Erythroblast (primary cell): Measurements from ENCODE around the gene KLF4.

Source experiments
- DNase-seq, 2 experiments: peaks; one replicate each; lab custom pipeline; 2025; lab: John Stamatoyannopoulos, UW
- GATA1 ChIP-seq: IDR thresholded peaks from 2 replicates; pipeline ENCODE4 v1.6.1; 2011; ENCODE audit warnings: low read depth, mild to moderate bottlenecking, control low read depth, low read length, moderate library complexity
- POLR2A ChIP-seq: IDR thresholded peaks from 2 replicates; pipeline ENCODE4 v1.6.1; 2011; ENCODE audit warnings: mild to moderate bottlenecking, low read length

The KLF4 gene

DNA sequence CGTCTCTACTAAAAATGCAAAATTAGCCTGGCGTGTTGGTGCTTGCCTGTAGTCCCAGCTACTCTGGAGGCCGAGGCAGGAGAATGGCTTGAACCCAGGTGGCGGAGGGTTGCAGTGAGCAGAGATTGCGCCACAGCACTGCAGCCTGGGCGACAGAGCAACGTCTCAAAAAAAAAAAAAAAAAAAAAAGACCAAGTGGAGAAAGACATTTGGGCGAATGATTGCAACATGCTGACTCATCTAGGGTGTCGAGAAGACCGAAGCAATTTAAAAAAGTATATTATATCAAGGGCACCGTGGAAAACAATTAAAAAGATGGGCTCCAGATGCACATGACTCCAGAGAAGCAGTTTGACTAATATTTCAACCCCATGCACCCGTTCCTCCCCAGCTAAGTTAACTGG is 9.2 kb downstream of the KLF4 start:
- peak; percentile 5 to 42 for DNase-seq
- TF ChIP-seq POLR2A (no peak), GATA1 (no peak)

DNA sequence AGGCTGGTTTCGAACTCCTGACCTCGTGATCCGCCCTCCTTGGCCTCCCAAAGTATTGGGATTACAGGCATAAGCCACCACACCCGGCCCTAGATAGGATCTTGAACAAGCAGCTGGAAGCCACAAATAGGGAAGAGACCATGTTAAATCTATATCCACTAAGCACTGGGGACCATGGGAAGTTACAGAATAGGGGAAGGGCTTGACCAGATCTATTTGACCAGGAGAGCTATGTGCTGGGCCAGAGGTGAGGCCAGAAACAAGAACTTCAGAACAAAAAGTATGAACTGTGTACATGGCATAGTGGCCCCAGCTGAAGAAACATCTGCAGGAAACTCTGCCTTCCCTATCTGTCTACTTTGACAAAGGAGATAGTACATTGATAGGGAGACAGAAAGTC is 10.8 kb downstream of the KLF4 start:
- TF ChIP-seq POLR2A: no peak
- no peak for TF ChIP-seq GATA1
- no peak for DNase-seq

DNA sequence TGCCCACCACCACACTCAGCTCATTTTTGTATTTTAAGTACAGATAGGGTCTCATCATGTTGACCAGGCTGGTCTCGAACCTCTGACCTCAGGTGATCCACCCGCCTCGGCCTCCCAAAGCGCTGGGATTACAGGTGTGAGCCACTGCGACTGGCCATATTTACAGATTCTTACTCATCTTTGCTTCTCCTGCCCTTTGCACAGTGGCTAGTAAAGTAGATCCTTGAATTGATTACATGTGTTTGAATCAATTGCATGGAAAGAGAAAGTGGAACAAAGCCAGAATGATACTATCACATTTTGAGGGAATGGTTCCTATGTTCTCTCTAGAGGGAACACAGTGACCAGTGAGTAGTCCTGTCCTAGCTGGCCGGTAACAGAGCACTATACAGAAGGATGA is 15.4 kb downstream of the KLF4 start:
- no peak for TF ChIP-seq GATA1
- no peak for TF ChIP-seq POLR2A
- DNase-seq: no peak

DNA sequence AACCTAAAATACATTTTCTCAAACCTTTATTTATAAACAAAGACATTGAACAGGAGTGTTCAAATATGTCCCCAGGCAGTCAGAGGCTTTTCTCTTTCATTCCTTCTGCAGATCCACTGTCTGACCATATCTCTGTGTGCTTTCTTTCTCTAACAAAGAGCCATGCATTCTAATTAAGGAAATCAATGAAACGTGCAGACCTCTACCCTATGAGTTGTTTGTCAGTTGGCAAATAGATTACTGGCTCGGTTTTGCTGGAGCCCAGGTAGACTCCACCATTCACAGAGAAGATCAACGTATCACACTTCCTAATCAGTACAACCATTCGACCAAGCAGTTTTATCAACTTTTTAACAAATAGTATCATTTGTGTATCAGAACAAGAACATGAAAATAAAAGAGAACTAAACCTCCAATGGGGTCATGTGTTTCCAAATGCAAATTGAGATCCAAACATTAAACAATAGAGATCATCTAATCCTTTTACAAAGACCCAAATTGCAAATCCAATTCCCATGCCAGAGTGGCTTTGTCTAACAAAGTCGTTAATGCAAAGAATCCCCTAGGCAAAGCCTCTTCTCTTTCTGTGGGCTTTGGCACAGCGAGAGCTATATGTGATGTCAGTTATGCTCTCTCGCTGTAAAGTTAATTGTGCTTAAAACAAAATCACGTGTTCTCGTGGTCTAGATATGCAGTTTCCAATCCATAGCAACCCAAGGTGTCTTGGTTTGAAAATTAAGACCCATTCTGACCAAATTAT is 16.8 kb downstream of the KLF4 start:
- no peak for DNase-seq

DNA sequence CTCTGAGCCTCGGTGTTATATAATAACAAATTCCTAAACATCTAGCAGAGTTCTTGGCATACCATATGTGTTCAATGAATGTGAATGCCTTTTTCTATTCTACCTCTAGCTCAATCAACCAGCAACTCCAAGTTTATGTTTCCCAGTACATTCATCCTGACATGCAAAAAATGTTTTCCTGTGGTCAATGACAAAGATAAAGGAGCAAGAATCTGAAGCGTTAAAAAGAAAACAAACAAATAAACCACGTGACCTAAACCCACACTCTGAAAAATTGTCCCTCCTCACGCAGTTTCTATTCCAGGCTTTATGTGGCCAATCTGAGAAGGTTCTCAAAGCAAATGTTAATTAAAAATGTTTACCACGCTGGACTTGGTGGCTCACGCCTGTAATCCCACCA is 18.0 kb downstream of the KLF4 start:
- TF ChIP-seq GATA1: no peak
- TF ChIP-seq POLR2A: no peak
- no peak for DNase-seq

More for the DNA sequence above, 16.8 kb downstream of the KLF4 start:
- TF ChIP-seq GATA1 (no peak), POLR2A (no peak)

DNA sequence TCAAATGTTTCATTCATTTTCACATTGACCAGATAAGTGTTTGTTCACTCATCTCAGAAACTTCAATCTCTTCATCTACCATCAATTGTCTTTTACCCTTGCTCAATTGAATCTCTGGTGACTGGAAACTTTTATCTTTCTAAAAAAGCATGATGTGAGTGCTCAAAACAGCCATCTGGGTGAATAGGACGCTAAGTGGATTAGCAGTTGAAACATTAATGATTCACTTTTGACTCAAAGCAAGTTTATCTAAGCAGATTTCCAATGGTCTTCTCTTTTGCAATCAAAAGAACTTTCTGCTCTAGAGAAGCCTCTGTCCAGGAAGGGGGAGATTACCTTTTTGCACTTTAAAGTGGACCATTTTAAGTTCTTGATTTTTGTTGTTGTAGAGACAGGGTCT is 22.2 kb downstream of the KLF4 start:
- TF ChIP-seq POLR2A (no peak), GATA1 (no peak)
- no peak for DNase-seq

DNA sequence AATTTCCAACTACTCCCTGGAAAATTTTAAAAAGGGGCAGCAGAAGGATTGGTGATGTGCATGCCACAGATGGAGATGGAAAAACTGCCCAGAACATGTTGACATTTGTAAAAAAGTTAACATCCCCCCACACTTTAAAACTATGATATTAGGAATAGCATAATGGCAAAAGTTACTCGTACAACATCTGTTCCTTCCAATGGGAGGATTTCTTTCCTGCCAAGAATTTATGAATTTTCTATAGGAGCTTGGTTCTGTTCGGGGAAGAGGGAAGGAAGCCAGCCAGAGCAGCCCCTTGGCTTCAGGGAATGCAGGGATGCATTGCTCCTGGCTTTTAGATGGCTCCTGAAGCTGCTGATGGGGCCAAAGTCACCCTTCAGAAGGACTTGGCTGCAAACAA is 22.7 kb downstream of the KLF4 start:
- no peak for DNase-seq
- TF ChIP-seq POLR2A (no peak), GATA1 (no peak)

DNA sequence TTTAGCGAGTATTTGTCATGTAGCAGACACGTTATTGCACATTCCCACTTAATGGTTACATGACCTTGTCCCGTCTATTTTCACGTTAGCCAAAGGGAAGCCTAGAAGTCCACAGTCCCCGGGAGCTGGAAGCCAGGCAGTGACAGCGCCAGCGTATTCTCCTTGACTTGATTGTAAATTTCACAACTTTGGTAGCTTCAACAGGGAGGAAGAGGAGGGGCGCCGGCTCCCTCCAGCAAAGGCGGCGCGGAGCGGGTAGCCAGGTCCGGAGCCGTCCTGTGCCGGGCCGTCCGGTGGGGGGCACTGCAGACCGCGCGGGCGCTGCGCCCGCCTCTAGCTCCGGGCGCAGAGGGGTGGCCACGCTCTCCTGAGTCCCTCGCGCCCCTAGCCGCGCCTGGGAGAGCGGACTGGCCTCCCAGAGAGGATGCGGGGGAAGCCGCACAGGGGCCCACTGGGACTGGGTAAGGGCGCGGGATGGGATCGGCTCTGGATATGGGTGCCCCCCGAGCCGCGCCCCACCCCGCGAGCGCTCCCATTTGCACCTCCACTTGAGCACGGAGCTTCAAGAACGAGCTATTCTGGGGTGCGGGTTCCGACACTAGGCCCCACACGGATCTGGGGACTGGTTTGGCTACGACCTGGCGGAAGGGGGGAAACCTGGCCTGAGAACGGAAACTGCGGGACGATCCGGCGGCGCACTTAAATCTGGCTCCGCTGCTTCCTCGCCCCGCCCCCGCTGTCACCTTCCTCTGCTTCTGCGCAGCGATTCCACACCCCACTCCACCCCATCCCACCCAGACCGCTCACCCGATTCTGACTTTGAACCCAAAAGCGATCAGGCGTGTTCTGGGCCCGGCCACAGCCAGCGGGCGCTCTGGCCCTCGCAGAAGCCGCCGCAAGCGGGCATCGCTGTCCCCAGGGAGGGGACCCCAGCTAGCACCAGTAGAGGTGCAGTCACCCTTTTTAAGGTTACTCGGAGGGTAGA is 23.8 kb downstream of the KLF4 start:
- TF ChIP-seq GATA1: no peak
- no peak for TF ChIP-seq POLR2A
- peak; percentile 14 to 29 for DNase-seq

DNA sequence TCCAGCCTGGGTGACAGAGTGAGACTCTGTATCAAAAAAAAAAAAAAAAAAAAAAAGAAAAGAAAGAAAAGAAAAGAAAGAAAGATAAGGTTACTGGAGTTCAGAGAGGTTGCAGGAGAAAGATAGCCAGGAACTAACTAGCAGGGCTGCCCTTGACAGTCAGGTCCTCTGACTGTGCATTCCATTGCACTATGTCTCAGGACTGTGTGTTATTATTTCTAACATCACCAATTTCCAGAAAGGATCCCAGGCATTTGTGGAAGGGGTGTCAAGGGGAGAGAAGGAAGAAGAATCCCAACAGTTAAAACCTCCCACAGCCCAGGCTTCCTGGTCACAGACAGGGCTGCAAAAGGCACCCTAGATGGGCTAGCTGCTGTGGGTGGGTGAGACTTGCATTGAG is 25.1 kb downstream of the KLF4 start:
- no peak for DNase-seq
- TF ChIP-seq GATA1: no peak
- no peak for TF ChIP-seq POLR2A

DNA sequence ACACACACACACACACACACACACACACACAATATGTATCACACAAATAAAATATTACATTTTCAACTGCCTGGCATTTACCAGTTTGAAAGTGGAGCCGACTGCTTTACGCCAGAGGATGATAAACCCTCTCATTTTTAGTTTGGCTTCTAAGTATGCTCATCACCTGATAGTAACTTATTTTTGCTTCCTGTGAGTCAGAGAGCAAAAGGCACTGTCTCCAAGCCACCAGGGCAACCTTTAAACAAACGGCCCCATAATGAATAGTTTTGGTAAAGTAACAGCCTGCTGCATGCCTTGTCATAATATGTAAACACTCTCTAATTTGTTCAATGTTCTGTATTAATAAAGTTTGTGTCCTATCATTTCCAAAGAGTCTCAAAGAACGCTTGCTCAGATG is 26.9 kb downstream of the KLF4 start:
- no peak for DNase-seq
- TF ChIP-seq GATA1: no peak
- TF ChIP-seq POLR2A: no peak

DNA sequence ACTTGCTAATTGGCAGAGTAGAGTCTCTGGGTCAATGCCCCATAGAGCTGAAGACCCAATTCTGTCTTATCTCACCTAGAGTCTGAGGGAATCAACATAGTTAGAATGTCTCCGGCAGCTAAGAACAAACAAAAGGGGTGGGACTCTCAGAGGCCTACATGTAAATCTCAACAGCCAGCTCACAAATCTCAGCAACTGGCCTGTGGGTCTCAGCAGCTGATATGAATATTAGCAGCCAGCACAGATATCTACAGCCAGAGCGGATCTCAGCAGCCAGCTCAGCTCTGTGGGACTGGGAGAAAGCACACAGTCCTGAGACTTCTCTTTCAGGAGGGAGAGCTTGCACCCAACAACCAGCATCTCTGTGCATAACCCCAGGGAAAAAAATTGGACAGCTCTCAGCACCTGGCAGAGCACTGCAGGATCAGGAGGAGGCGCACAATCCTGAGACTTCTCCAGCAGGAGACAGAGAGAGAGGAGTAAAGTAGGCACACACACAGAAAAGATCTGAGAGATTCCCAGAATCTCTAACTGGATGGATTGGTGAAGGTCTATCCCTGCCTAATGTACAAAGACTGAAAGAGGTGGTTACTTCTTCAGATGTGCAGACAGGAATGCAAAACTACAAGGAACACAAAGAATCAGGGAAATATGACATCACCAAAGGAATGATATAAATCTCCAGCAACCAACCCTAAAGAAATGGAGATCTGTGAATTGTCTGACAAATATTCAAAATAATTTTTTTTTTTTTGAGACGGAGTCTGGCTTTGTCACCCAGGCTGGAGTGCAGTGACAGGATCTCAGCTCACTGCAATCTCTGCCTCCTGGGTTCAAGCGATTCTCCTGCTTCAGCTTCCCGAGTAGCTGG is 29.2 kb downstream of the KLF4 start:
- no peak for DNase-seq
- TF ChIP-seq POLR2A (no peak), GATA1 (no peak)

DNA sequence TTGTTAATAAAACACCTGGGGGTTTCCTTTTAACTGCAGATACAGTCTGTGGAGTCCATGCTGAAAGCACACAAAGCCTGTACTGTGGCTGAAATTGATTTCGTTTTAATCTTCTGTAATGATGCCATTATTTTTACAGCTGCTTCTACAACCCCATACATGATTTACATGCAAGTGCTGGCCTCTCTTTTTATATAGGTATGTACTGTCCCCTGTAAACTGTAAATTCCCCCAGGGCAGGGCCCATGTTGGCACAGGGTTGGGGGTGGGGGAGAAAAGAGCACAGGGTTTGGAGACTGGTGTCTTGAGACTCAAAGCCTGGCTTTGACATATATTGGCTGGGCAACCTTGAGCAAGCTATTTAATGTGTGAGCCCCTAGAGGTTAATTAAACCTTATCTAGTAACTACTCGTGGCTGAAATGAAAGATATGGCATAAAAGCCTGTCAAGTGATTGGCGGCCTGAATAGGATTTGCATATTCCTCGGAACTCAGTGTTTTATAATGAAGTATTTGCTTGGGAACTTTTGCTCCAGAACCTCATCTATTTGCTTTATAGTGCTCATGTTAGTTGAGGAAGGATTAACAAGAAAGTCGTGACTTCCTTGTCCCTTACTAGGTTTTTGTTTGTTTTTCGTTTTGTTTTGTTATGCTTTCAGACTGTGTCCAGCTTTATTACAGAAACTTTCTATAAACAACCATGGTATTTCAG is 34.0 kb downstream of the KLF4 start:
- no peak for DNase-seq
- TF ChIP-seq POLR2A: no peak
- TF ChIP-seq GATA1: no peak

DNA sequence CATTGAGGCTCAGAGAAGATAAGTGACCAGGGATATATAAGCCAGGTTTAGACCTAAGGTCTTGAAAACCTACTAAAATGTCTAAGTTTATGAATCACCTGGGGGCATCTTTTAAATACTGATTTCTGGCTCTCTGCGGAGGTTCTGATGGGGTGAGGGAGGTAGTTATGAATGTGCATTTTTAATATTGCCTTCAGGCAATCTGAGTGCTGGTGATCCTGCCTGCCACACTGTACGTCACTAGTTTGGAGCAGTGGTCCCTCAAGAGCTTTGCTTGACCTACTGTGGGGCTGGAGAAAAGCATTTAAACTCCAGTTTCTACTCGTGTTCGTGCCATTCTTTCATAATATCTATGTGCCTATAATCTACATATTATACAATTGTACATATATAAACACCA is 36.1 kb downstream of the KLF4 start:
- TF ChIP-seq POLR2A (no peak), GATA1 (no peak)
- no peak for DNase-seq
